ENCODE results near the gene TIMM10B. TPM values are rescaled to one million over a fixed set of nuclear protein-coding genes. Genes with fewer than 3 reads are reported as not detected.

The TIMM10B gene
- total and polyA plus RNA-seq, 2 donors: 18.5 to 18.7 TPM

DNA sequence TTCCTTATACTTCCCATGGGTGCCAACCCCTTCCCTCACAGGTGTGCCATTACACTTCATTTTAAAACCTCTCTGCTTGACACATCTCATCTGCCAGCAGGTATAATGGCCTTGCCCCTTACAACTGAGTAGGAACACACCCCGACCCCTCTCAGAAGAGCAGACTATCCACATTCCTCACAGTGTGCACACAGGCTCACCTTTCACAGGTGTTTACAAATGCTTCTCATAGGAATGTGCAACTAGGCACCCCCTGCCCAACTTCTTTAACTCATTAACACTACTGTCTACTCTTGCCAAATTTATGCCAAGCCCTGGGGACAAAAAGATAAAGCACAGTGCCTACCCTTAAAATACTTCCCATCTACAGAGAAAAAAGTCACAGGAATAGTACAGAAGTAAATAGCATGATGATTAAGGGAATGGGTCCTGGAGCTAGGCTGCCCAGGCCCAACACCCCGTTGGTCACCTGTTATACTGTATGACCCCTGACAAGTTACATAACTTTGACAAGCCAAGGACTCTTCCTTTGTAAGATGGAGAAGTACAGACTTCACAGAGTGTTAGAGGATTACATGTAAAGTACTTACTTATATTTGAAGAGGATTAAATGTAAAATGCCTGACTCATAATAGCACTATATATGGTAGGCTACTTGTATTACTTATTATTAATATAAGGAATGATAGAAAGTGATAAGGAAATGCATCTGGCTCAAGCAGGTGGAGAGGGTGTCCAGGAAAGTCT lies 22.8 kb upstream of the TIMM10B start:
- no peak overlapping the region for H3K27ac ChIP-seq (ENCODE audit: low read depth in 1 of 2, low read length in 1 of 2)
- H3K4me3 ChIP-seq (ENCODE audit: low read length in 2 of 2): no peak overlapping the region
- no peaks in the 10 kb centered on the region for H3K4me1 ChIP-seq (ENCODE audit: control insufficient read depth in 2 of 2, insufficient read depth in 2 of 2, low read length in 2 of 2)
- WGBS: 94% methylated on average over 2 of the region's 2 CpGs
- H3K27me3 ChIP-seq (ENCODE audit: control insufficient read depth in 2 of 2, insufficient read depth in 1 of 2, low read length in 1 of 2): no peaks in the 10 kb centered on the region
- no peaks in the 10 kb centered on the region for H3K9me3 ChIP-seq (ENCODE audit: control insufficient read depth in 2 of 2, insufficient read depth in 1 of 2, low read length in 1 of 2)
- H3K36me3 ChIP-seq (ENCODE audit: control insufficient read depth in 2 of 2, insufficient read depth in 2 of 2, low read length in 1 of 2): peaks cover 0 to 20% of the 10 kb centered on the region in 2 donors
- no peak for DNase-seq (ENCODE audit: low read depth in 6 of 9, low spot score in 9 of 9)

DNA sequence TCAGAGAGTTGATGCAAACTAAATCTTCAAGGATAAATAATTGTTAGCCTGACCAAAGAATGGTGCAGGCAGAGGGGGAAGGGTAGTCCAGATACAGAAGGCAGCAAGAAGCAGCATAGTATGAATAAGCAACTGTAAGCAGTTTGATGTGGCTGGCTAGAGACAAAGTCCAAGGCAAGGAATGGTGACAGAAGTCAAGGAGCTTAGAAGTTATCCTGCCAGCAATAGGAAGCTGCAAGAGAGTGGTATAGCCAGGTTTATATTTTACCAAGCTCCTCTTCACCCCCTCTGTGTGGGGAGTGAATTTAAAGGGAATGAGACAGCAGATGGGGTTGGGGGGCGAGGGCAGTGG lies 22.2 kb upstream of the TIMM10B start:
- Histone ChIP-seq H3K9me3 (ENCODE audit: control insufficient read depth in 2 of 2, insufficient read depth in 1 of 2, low read length in 1 of 2) (no peaks in the 10 kb centered on the region), H3K4me3 (ENCODE audit: low read length in 2 of 2) (no peak overlapping the region), H3K27ac (ENCODE audit: low read depth in 1 of 2, low read length in 1 of 2) (no peak overlapping the region), H3K36me3 (ENCODE audit: control insufficient read depth in 2 of 2, insufficient read depth in 2 of 2, low read length in 1 of 2) (peaks cover 0 to 20% of the 10 kb centered on the region in 2 donors), H3K4me1 (ENCODE audit: control insufficient read depth in 2 of 2, insufficient read depth in 2 of 2, low read length in 2 of 2) (no peaks in the 10 kb centered on the region), H3K27me3 (ENCODE audit: control insufficient read depth in 2 of 2, insufficient read depth in 1 of 2, low read length in 1 of 2) (no peaks in the 10 kb centered on the region)
- WGBS: 88% methylated on average over 1 of the region's 1 CpG
- no peak for DNase-seq (ENCODE audit: low read depth in 6 of 9, low spot score in 9 of 9)

DNA sequence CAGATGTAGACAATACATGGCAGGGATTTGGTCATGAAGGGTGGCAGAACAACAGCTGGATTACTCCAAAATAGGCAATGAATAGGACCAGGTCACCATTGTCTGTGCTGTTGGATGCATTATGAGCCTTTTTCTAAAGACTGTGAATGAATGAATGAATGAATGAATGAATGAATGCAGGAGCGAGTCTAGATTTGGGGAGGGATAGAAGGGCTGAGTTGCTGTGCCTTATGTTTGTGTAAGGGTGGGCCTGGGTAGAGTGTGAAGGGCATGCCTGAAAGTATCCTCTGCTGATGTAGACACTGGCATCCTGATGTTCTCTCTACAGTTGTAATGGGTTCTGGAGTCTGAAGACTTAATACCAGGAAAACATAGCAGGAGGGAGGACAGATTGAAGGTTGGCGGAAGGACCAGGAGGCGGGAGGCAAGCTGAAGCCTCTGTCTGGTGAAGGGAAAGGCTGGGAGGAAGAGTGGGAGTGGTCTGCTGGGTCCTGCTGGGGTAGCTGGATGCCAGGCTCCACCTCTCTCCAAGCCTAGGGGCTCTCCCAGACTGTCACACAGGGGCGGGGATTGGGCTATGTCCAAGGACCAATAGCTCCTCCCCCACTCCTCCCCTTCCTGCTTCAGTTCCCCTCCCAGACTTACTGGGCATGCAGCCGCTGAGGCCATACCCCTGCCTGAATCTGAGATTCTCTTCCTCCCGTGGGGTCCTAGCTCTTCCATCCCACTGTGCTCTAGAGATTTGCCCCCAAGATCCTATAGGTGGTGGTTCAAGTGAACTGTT lies 12.4 kb upstream of the TIMM10B start:
- H3K27me3 ChIP-seq (ENCODE audit: control insufficient read depth in 2 of 2, insufficient read depth in 1 of 2, low read length in 1 of 2): peaks cover 0 to 9% of the 10 kb centered on the region in 2 donors
- H3K9me3 ChIP-seq (ENCODE audit: control insufficient read depth in 2 of 2, insufficient read depth in 1 of 2, low read length in 1 of 2): no peaks in the 10 kb centered on the region
- H3K4me3 ChIP-seq (ENCODE audit: low read length in 2 of 2): no peak overlapping the region
- H3K27ac ChIP-seq (ENCODE audit: low read depth in 1 of 2, low read length in 1 of 2): no peak overlapping the region
- peaks cover 5 to 10% of the 10 kb centered on the region in 2 donors for H3K4me1 ChIP-seq (ENCODE audit: control insufficient read depth in 2 of 2, insufficient read depth in 2 of 2, low read length in 2 of 2)
- WGBS: 77% methylated on average over 6 of the region's 6 CpGs
- DNase-seq (ENCODE audit: low read depth in 6 of 9, low spot score in 9 of 9): peak in 2 of 9 donors; percentile 12 to 24
- no peaks in the 10 kb centered on the region for H3K36me3 ChIP-seq (ENCODE audit: control insufficient read depth in 2 of 2, insufficient read depth in 2 of 2, low read length in 1 of 2)

DNA sequence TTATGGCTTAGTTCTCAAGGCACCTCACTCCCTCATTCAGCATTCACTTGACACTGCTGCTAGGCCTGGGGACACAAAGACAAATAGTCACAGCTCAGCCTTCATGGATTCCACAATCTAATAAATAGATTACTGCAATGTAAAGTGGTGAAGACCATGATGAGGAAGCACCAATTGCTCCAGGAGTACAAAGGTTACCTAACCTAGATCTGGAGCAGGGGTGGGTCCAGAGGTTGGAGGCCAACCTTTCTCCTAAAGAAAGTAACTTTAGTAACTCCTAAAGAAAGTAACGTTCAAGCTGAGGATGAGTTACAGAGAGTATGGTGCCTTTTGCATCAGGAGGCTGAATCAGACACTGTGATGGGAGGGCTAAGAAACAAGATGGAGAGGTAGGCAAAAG lies 11.7 kb upstream of the TIMM10B start:
- Histone ChIP-seq H3K27me3 (ENCODE audit: control insufficient read depth in 2 of 2, insufficient read depth in 1 of 2, low read length in 1 of 2) (peaks cover 0 to 14% of the 10 kb centered on the region in 2 donors), H3K4me3 (ENCODE audit: low read length in 2 of 2) (no peak overlapping the region), H3K27ac (ENCODE audit: low read depth in 1 of 2, low read length in 1 of 2) (no peak overlapping the region), H3K36me3 (ENCODE audit: control insufficient read depth in 2 of 2, insufficient read depth in 2 of 2, low read length in 1 of 2) (no peaks in the 10 kb centered on the region), H3K9me3 (ENCODE audit: control insufficient read depth in 2 of 2, insufficient read depth in 1 of 2, low read length in 1 of 2) (no peaks in the 10 kb centered on the region), H3K4me1 (ENCODE audit: control insufficient read depth in 2 of 2, insufficient read depth in 2 of 2, low read length in 2 of 2) (peaks cover 8 to 15% of the 10 kb centered on the region in 2 donors)
- DNase-seq (ENCODE audit: low read depth in 6 of 9, low spot score in 9 of 9): no peak
- WGBS: 100% methylated on average over 1 of the region's 1 CpG

DNA sequence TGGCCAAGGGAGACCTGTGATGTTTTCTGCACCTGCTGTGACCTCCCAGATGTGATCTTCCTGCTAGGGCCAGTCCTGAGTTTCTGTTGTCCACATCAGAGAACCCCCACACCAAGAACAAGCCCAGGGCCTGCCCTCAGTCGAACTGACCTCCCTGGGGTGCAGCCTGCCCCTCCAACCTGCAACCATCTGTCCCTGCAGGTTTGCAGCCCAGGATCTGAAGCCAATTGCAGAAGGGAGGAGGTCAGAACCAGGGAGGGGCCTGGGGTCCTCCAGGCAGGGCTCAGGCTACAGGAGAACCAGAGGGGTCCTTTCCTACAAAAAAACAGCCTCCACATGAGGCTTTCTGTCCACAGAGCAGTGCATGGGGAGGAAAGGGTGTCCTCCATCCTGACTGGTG lies 8.4 kb upstream of the TIMM10B start:
- 89% methylated on average over 1 of the region's 1 CpG for WGBS
- no peaks in the 10 kb centered on the region for H3K9me3 ChIP-seq (ENCODE audit: control insufficient read depth in 2 of 2, insufficient read depth in 1 of 2, low read length in 1 of 2)
- no peak for DNase-seq (ENCODE audit: low read depth in 6 of 9, low spot score in 9 of 9)
- peaks cover 0 to 14% of the 10 kb centered on the region in 2 donors for H3K27me3 ChIP-seq (ENCODE audit: control insufficient read depth in 2 of 2, insufficient read depth in 1 of 2, low read length in 1 of 2)
- peaks cover 13 to 15% of the 10 kb centered on the region in 2 donors for H3K36me3 ChIP-seq (ENCODE audit: control insufficient read depth in 2 of 2, insufficient read depth in 2 of 2, low read length in 1 of 2)
- H3K4me1 ChIP-seq (ENCODE audit: control insufficient read depth in 2 of 2, insufficient read depth in 2 of 2, low read length in 2 of 2): peaks cover 8 to 15% of the 10 kb centered on the region in 2 donors
- H3K27ac ChIP-seq (ENCODE audit: low read depth in 1 of 2, low read length in 1 of 2): no peak overlapping the region
- peak overlapping the region in 1 of 2 donors; percentile 60 for H3K4me3 ChIP-seq (ENCODE audit: low read length in 2 of 2)

DNA sequence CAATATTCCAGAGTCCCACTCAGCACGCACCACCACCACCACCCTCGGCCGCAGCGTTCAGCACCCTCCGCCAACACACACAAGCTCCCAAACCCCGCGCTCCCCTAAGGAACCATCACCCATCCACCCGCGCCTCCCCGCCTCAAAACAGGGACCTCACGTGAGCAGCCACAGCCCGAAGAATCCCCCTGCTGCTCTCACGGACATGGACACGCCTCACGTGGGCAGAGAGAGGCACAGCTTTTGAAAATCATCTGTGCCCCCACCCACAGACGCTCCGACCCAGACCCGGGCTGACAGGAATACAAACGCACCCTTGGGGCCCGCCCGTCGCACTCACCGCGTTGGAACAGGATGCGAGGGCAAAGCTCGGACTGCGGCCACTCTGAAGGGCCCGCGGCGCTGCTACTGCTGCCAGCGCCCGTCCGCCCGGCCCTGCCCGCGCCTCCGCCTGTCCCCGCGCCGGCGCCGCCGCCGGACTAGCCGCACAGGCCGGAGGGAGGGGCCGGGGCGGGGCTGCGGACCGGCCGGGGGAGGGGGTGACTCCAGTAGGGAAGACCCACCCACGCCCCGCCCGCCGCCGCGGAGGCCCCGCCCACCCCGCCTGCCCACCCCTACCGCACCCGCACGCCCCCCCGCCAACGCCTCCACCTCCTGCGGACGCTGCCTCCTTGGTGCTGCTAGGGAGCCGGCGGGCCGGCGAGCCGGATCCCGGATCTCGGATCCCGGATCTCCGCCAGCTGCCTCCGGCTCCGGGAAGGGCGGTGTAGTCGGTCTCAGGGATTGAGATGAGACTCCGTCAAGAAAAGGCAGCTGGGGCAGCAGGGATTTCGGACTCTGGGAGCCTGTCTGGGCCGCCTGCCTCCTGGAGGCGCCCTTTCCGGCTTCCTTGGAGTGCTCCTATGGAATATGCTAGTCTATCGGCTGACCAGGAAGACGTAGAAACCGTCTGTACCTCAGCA lies 7.6 kb upstream of the TIMM10B start, which contains the start of gene TRIM3:
Gene TRIM3, minus strand, starts transcription at position 491 of the 962 bp plus-strand sequence. CDS start 8,246 bp downstream, outside the sequence.
- 3% methylated on average over 87 of the region's 87 CpGs for WGBS
- H3K27ac ChIP-seq (ENCODE audit: low read depth in 1 of 2, low read length in 1 of 2): peak within 1 kb of the TSS; percentile 61 to 62
- H3K4me3 ChIP-seq (ENCODE audit: low read length in 2 of 2): peak within 1 kb of the TSS; percentile 60 to 63
- H3K27me3 ChIP-seq (ENCODE audit: control insufficient read depth in 2 of 2, insufficient read depth in 1 of 2, low read length in 1 of 2): peaks cover 0 to 14% of the 10 kb centered on the region in 2 donors
- H3K36me3 ChIP-seq (ENCODE audit: control insufficient read depth in 2 of 2, insufficient read depth in 2 of 2, low read length in 1 of 2): peaks cover 18 to 23% of the 10 kb centered on the region in 2 donors
- peaks cover 8 to 15% of the 10 kb centered on the region in 2 donors for H3K4me1 ChIP-seq (ENCODE audit: control insufficient read depth in 2 of 2, insufficient read depth in 2 of 2, low read length in 2 of 2)
- DNase-seq (ENCODE audit: low read depth in 6 of 9, low spot score in 9 of 9): peak in 6 of 9 donors; percentile 26 to 65 (median 55)
- no peaks in the 10 kb centered on the region for H3K9me3 ChIP-seq (ENCODE audit: control insufficient read depth in 2 of 2, insufficient read depth in 1 of 2, low read length in 1 of 2)

DNA sequence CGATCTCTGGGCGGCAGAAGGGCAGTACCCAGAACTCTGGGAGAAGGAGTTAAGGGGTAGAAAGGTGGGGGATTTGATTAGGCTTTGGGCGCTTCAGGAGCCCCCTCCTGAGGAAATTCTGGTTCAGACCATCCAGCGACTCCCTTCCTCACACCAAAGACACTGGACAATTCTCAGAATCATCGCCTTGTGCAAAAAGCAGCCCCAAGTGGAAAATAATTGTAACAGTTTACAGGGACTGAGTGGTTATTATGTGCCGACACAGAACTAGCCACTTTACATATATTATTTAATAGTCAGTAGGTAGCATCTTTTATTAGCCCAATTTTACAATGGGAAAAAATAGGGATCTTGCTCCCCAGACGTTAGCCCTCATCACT lies 6.9 kb upstream of the TIMM10B start:
- H3K4me3 ChIP-seq (ENCODE audit: low read length in 2 of 2): peak overlapping the region; percentile 44 to 60

DNA sequence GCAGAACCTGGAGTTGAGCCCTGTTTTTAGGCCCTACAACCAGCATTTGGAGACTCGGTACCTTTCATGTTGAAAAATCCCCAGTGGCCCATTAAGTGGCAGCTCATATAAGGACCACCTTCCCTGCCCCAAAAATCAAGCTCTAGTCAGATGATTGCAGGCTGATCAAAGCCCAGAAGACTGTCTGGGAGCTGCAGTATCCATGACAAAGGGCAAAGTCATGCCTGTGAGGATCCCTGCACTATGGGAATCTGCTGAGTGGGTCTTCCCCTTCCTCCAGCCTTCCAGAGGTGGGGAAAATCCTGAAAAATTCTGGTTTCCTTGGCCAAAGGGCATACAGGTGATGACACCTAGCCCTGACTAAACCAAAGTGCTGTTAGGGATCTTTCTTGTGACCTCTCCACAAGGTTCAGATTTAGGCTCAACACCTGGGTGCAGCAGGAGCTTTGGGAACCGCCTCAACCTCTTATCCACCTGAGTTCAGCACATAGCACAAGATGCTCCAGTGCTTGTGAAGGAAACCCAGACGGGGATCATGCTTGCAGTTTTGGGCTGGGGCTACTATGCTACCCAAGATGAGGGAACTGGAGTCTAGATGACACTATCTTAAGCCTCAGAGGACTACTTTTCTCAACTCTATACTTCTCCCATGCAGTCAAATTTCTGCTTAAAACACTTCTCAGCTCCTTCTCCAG lies 6.3 kb upstream of the TIMM10B start:
- H3K4me3 ChIP-seq (ENCODE audit: low read length in 2 of 2): no peak overlapping the region
- no peaks in the 10 kb centered on the region for H3K9me3 ChIP-seq (ENCODE audit: control insufficient read depth in 2 of 2, insufficient read depth in 1 of 2, low read length in 1 of 2)
- WGBS: 87% methylated on average over 3 of the region's 3 CpGs
- H3K27me3 ChIP-seq (ENCODE audit: control insufficient read depth in 2 of 2, insufficient read depth in 1 of 2, low read length in 1 of 2): peaks cover 0 to 14% of the 10 kb centered on the region in 2 donors
- H3K27ac ChIP-seq (ENCODE audit: low read depth in 1 of 2, low read length in 1 of 2): no peak overlapping the region
- no peak for DNase-seq (ENCODE audit: low read depth in 6 of 9, low spot score in 9 of 9)
- peaks cover 22 to 25% of the 10 kb centered on the region in 2 donors for H3K36me3 ChIP-seq (ENCODE audit: control insufficient read depth in 2 of 2, insufficient read depth in 2 of 2, low read length in 1 of 2)
- H3K4me1 ChIP-seq (ENCODE audit: control insufficient read depth in 2 of 2, insufficient read depth in 2 of 2, low read length in 2 of 2): peaks cover 10 to 15% of the 10 kb centered on the region in 2 donors

More for the DNA sequence above, 6.9 kb upstream of the TIMM10B start:
- H3K36me3 ChIP-seq (ENCODE audit: control insufficient read depth in 2 of 2, insufficient read depth in 2 of 2, low read length in 1 of 2): peaks cover 22 to 25% of the 10 kb centered on the region in 2 donors
- DNase-seq (ENCODE audit: low read depth in 6 of 9, low spot score in 9 of 9): no peak
- H3K4me1 ChIP-seq (ENCODE audit: control insufficient read depth in 2 of 2, insufficient read depth in 2 of 2, low read length in 2 of 2): peaks cover 8 to 15% of the 10 kb centered on the region in 2 donors
- no peaks in the 10 kb centered on the region for H3K9me3 ChIP-seq (ENCODE audit: control insufficient read depth in 2 of 2, insufficient read depth in 1 of 2, low read length in 1 of 2)
- H3K27ac ChIP-seq (ENCODE audit: low read depth in 1 of 2, low read length in 1 of 2): peak overlapping the region; percentile 56 to 61
- H3K27me3 ChIP-seq (ENCODE audit: control insufficient read depth in 2 of 2, insufficient read depth in 1 of 2, low read length in 1 of 2): peaks cover 0 to 14% of the 10 kb centered on the region in 2 donors
- WGBS: 68% methylated on average over 7 of the region's 7 CpGs

Measured in thymus (tissue), 11 donors.